Fibroblast of pulmonary artery (primary cell): Measurements from ENCODE around the gene GSC2.

Experiments used
- DNase-seq: peaks from one replicate; pipeline ENCODE4 v3.0.0-alpha.2; 2010; ENCODE audit warnings: low read depth
- H3K4me3 ChIP-seq: replicated peaks from 2 replicates; pipeline ENCODE4 v1.5.1; 2011; ENCODE audit warnings: low read depth, mild to moderate bottlenecking, control low read depth, low read length, moderate library complexity
- CTCF ChIP-seq: IDR thresholded peaks from 2 replicates; pipeline ENCODE4 v1.5.1; 2011; ENCODE audit warnings: mild to moderate bottlenecking, control low read depth, low read length, inconsistent platforms; ENCODE audit errors: missing control alignments

GSC2 gene

GRCh38 chr22:19143212-19143611 is 6.9 kb downstream of the GSC2 start:
- no peak for TF ChIP-seq CTCF
- no peak for DNase-seq
- H3K4me3 ChIP-seq: peak overlapping the region; percentile 99

GRCh38 chr22:19142394-19142793 is 7.7 kb downstream of the GSC2 start:
- no peak for TF ChIP-seq CTCF
- H3K4me3 ChIP-seq: no peak overlapping the region
- DNase-seq: no peak

- H3K4me3 ChIP-seq: no peak overlapping the region
- no peak for DNase-seq
- TF ChIP-seq CTCF: no peak
Observed at GRCh38 chr22:19139974-19140373, 10.1 kb downstream of the GSC2 start.

DNA sequence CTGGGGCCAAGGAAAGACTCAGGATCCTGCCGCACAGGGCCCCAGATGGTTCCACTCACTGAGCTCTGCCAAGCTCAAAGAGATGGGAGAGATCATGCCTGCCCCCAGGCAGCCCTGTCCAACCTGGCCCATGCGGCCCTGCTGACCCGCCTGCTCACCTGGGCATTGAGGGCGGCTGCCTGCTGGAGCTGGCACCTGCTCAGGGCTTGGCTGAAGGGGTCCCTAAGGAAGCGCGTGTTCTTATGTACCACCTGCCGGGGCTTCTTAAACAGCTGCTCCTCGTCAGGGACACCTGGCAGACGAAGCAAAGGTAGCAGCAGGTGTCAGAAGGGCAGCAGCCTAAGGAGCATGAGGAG is 11.1 kb downstream of the GSC2 start:
- H3K4me3 ChIP-seq: no peak overlapping the region
- DNase-seq: no peak
- TF ChIP-seq CTCF: no peak

DNA sequence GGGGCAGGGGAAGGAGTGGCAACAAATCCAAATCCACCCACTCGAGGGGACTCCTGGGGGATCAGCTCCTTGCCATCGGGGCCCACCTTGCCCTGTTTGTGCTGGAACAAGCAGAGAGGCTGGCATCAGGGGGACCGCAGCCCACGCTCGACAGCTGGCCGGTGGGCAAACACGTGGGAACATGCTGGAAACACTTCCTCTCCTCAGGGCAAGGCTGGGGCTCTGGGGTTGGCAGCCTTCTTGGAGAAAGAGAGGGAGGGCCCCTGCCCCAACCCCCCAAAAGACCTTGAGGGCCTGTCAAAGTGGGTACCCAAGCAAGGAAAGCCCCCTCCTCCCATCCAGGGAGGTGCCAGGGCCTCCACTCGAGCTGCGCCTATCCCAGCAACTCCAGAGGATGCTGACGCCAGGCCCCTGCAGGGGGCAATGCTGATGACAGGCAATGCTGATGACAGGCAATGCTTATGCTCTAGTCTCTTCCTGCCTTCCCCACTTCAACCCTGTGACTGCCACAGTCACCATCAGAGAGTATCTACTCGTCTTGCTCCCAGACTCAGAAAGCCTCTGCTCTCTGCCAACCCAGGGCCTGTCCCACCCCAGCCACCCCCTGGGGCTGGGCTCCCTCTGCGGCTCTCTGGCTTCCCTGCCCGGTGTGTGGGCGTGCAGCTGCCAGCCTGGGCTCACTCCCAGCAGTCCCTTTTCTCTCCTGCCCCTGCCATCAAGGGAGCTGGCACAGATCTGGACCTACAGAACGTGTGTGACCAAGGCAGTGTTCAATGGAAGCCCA is 11.7 kb downstream of the GSC2 start:
- no peak overlapping the region for H3K4me3 ChIP-seq
- no peak for TF ChIP-seq CTCF
- DNase-seq: no peak

DNA sequence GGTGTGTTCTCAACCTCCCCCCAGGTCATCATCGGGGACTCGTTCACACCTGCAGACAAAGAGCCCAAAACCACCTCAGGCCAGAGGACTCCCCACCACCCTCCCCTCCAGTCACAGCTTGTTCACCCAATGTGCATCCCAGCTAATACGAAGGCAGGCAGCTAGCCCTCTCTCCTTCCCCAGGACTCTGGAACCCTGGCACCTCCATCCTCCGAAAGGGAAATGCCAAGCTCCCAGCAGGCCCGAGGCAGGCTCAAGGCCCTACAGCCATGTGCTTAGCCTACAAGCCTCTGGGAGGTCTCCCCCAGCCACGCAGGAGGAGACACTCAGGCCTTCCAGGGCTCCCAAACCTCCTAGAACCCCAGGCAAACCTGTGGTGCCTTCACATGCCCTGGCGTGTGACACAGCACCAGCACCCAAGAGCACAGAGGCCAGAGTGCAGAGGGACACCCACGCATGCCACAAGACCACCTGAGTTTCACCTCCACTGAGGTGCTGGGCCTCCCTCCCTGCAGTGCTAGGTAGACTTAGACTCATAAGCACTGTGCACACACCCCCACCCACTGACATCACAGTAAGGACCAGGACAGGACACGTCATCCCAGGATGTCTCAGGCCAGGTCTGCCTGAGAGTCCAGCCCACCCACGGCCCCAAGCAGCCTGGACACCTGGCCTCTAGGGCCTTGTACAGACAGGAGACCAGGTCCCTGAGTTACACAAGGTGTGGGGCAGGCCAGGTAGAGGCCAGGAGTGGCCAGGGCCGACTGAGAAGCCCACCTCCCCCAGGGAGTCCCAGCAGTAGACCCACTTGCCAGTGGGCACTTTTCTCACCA is 12.5 kb downstream of the GSC2 start:
- H3K4me3 ChIP-seq: no peak overlapping the region
- no peak for DNase-seq
- no peak for TF ChIP-seq CTCF
